ENCODE measurements around the gene IFNG-AS1.

The IFNG-AS1 gene

DNA sequence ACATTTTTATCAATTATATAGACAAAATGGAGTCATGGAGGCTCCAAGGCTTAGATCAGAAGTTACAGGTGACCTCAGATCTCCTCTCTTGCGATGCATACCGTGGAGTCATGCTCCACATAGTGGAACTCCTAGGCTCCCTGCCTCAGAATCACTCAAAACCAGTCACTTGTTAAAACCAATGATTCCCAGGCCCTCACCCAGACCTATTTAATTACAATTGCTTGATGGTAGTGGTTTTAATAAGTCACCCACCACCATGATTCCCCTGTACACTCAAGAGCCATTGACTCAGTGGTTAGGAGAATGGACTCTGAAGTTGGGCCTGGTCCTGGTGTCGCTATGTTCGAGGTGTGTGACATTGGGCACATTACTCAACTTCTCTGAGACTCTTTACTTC is 26.9 kb downstream of the IFNG-AS1 start:
- Histone ChIP-seq H3K9ac (ENCODE audit: low read length) (no peak overlapping the region), H3K9me3 (ENCODE audit: low read length) (no peaks in the 10 kb centered on the region), H3K36me3 (ENCODE audit: insufficient read depth, low read length) (no peaks in the 10 kb centered on the region), H3K4me1 (ENCODE audit: insufficient read depth, low read length) (no peaks in the 10 kb centered on the region), H3K27ac (ENCODE audit: low read depth, low read length) (no peak overlapping the region), H3K4me3 (ENCODE audit: low read depth in 1 of 2, low read length in 2 of 2) (no peak overlapping the region), H3K27me3 (ENCODE audit: control insufficient read depth in 1 of 2, insufficient read depth in 2 of 2, low read length in 2 of 2) (no peaks in the 10 kb centered on the region)

DNA sequence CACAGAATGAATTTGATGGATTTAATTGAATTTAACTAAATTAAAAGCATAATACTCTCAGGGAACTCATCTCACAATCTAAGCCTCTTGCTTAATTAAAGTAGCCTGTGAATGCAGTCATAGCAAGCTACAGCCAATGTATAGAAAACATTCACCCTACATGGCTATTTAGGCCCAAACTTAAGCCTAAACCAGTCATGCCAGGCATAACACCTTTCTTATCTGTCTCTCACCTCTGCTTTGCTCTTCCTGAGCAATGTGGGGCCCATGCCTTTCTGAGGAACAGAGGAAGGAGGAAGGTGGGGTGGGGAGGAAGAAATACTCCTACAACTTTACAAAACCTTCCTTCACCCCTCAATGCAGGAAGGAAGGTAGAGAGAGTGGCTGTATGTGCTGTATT is 29.1 kb downstream of the IFNG-AS1 start:
- Histone ChIP-seq H3K4me1 (ENCODE audit: insufficient read depth, low read length) (no peaks in the 10 kb centered on the region), H3K4me3 (ENCODE audit: low read depth in 1 of 2, low read length in 2 of 2) (no peak overlapping the region), H3K9ac (ENCODE audit: low read length) (no peak overlapping the region), H3K36me3 (ENCODE audit: insufficient read depth, low read length) (no peaks in the 10 kb centered on the region), H3K9me3 (ENCODE audit: low read length) (no peaks in the 10 kb centered on the region), H3K27me3 (ENCODE audit: control insufficient read depth in 1 of 2, insufficient read depth in 2 of 2, low read length in 2 of 2) (no peaks in the 10 kb centered on the region), H3K27ac (ENCODE audit: low read depth, low read length) (no peak overlapping the region)

DNA sequence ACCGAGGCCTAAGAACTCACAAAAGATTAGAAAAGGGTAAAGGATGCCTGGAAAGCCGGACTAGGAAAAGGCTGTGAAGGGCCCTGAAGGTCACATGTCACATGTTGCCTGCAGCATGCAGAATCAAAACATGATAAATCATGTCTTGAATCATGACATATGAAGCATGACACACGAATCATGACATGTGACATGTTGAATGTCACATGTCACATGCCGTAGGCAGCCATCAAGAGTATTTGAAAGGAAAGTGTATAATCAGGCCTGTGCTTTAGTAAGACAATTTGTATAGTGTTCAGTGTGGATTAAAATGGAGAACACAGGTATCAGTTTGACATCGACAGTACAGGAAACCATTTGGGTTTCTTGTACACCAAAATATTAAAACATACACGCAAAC is 30.8 kb downstream of the IFNG-AS1 start:
- H3K36me3 ChIP-seq (ENCODE audit: insufficient read depth, low read length) = no peaks in the 10 kb centered on the region
- no peaks in the 10 kb centered on the region for H3K4me1 ChIP-seq (ENCODE audit: insufficient read depth, low read length)
- no peaks in the 10 kb centered on the region for H3K9me3 ChIP-seq (ENCODE audit: low read length)
- H3K9ac ChIP-seq (ENCODE audit: low read length) = no peak overlapping the region
- no peaks in the 10 kb centered on the region for H3K27me3 ChIP-seq (ENCODE audit: control insufficient read depth in 1 of 2, insufficient read depth in 2 of 2, low read length in 2 of 2)
- H3K4me3 ChIP-seq (ENCODE audit: low read depth in 1 of 2, low read length in 2 of 2) = no peak overlapping the region
- no peak overlapping the region for H3K27ac ChIP-seq (ENCODE audit: low read depth, low read length)

DNA sequence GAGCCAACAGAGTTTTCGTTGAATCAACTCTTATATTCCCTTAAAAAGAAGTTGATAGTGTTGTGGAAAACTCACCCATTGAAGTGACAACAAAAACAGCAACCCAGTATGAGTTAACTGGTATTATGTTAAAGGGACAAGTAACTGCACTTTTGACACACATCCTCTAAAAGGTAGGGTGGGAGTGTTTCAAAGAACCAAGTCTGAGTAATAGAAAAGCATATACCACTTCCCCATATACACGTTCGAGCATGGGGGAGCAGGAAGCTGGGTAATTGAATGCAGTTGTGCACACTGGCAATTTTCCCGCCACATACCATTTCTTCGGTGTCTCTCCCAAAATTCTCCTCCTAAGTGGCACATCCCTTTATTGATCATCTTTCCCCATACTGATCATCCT is 31.5 kb downstream of the IFNG-AS1 start:
- Histone ChIP-seq H3K36me3 (ENCODE audit: insufficient read depth, low read length) (no peaks in the 10 kb centered on the region), H3K27ac (ENCODE audit: low read depth, low read length) (no peak overlapping the region), H3K9ac (ENCODE audit: low read length) (no peak overlapping the region), H3K9me3 (ENCODE audit: low read length) (no peaks in the 10 kb centered on the region), H3K4me3 (ENCODE audit: low read depth in 1 of 2, low read length in 2 of 2) (no peak overlapping the region), H3K4me1 (ENCODE audit: insufficient read depth, low read length) (no peaks in the 10 kb centered on the region), H3K27me3 (ENCODE audit: control insufficient read depth in 1 of 2, insufficient read depth in 2 of 2, low read length in 2 of 2) (no peaks in the 10 kb centered on the region)

DNA sequence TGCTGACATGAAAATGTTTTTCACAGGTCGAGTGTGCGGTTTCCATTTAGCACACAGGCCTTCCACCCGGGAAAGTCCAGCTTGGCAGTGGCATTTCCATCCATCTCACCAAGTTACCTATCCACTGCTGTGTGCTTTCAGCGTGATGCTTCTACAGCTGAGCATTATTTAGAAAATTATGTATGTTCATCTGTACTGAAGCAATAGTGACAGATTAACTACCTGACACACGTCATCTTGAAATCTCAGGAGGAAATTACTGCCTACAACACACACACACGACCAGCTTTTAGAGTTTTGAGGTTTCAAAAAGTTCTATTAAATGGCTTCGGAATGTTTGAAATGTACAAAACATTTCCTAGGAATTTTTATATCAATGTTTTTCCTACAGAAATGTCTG is 39.4 kb downstream of the IFNG-AS1 start:
- Histone ChIP-seq H3K27me3 (ENCODE audit: control insufficient read depth in 1 of 2, insufficient read depth in 2 of 2, low read length in 2 of 2) (no peaks in the 10 kb centered on the region), H3K4me1 (ENCODE audit: insufficient read depth, low read length) (no peaks in the 10 kb centered on the region), H3K9ac (ENCODE audit: low read length) (no peak overlapping the region), H3K27ac (ENCODE audit: low read depth, low read length) (no peak overlapping the region), H3K36me3 (ENCODE audit: insufficient read depth, low read length) (no peaks in the 10 kb centered on the region), H3K4me3 (ENCODE audit: low read depth in 1 of 2, low read length in 2 of 2) (no peak overlapping the region), H3K9me3 (ENCODE audit: low read length) (no peaks in the 10 kb centered on the region)

DNA sequence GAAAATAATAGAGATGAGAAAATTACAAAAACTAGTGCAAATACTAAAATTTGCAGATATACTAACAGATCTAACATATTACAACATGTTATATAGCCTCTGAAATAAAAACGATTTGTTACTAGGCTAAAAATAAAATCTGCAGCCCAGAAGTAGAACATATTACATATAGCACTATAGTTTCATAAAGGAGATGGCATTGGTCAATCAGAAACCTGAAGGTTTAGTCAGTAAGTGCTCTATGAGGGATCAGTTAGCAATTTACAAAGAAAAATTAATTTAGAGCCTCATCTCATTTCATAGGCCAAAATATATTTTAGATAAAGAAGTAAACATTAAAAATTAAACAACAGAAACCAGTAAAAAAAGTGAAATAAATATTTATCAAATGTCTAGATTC is 41.0 kb downstream of the IFNG-AS1 start:
- Histone ChIP-seq H3K9ac (ENCODE audit: low read length) (no peak overlapping the region), H3K36me3 (ENCODE audit: insufficient read depth, low read length) (no peaks in the 10 kb centered on the region), H3K9me3 (ENCODE audit: low read length) (no peaks in the 10 kb centered on the region), H3K27me3 (ENCODE audit: control insufficient read depth in 1 of 2, insufficient read depth in 2 of 2, low read length in 2 of 2) (no peaks in the 10 kb centered on the region), H3K4me1 (ENCODE audit: insufficient read depth, low read length) (no peaks in the 10 kb centered on the region), H3K27ac (ENCODE audit: low read depth, low read length) (no peak overlapping the region), H3K4me3 (ENCODE audit: low read depth in 1 of 2, low read length in 2 of 2) (no peak overlapping the region)

DNA sequence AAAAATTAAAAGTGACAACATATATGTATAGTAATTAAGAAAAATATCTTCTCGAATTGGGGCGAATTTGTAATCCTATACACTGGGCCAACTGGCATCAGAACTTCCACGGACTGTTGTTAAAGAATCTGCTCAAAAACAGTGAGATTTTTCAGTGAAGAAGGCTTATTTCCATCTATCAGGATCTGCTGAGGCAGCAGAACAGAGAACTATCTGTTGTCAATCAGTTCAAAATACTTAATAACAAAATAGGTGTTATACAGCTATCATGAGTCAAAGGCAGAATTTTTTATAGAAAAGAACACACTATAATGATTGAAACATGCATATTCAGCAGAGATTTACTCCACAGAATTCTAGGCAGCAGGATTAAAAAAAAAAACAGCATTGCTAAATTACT is 41.9 kb downstream of the IFNG-AS1 start:
- H3K9me3 ChIP-seq (ENCODE audit: low read length) = no peaks in the 10 kb centered on the region
- H3K36me3 ChIP-seq (ENCODE audit: insufficient read depth, low read length) = no peaks in the 10 kb centered on the region
- H3K4me3 ChIP-seq (ENCODE audit: low read depth in 1 of 2, low read length in 2 of 2) = no peak overlapping the region
- no peaks in the 10 kb centered on the region for H3K27me3 ChIP-seq (ENCODE audit: control insufficient read depth in 1 of 2, insufficient read depth in 2 of 2, low read length in 2 of 2)
- no peaks in the 10 kb centered on the region for H3K4me1 ChIP-seq (ENCODE audit: insufficient read depth, low read length)
- no peak overlapping the region for H3K9ac ChIP-seq (ENCODE audit: low read length)
- no peak overlapping the region for H3K27ac ChIP-seq (ENCODE audit: low read depth, low read length)

DNA sequence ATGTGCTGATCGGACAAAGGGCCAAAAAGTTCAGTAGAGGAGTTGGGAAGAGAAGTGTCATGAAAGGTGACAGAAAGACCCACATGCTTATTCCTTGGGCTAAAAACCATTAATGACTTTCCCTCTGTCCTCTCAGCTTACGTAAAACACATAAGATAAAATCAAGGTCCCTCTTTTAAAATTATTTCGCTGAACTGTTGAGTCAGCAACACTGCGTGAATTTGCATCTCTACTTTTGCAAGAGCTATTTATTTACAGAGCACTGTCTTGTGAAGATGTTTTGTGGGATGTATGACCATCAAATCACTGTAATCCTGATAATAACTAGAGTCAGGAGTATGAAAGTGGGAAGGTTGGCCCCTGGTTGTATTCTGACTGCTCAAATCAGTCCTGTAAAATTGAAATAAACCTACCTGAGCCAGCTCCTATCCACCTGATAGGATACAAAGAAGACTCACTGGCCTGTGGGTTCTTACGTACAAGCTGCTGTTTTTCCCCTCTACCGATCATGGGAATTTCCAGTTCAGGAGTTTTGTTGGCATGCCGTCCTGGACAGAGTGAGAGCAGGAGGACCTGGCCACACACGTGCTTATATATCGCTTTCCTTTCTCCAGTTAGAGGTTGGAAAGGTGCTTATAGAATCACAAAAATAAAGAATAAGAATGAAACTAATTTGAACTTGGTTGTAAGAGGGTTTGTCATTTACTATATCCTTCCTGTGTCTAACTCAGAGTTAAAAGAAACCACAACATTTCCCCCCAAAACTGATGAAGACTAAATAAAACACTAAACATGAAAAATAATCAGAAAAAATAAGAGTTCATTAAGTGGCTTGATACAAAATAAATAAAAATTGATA is 42.9 kb downstream of the IFNG-AS1 start:
- Histone ChIP-seq H3K9me3 (ENCODE audit: low read length) (no peaks in the 10 kb centered on the region), H3K4me1 (ENCODE audit: insufficient read depth, low read length) (no peaks in the 10 kb centered on the region), H3K9ac (ENCODE audit: low read length) (no peak overlapping the region), H3K27me3 (ENCODE audit: control insufficient read depth in 1 of 2, insufficient read depth in 2 of 2, low read length in 2 of 2) (no peaks in the 10 kb centered on the region), H3K27ac (ENCODE audit: low read depth, low read length) (no peak overlapping the region), H3K36me3 (ENCODE audit: insufficient read depth, low read length) (no peaks in the 10 kb centered on the region), H3K4me3 (ENCODE audit: low read depth in 1 of 2, low read length in 2 of 2) (no peak overlapping the region)

DNA sequence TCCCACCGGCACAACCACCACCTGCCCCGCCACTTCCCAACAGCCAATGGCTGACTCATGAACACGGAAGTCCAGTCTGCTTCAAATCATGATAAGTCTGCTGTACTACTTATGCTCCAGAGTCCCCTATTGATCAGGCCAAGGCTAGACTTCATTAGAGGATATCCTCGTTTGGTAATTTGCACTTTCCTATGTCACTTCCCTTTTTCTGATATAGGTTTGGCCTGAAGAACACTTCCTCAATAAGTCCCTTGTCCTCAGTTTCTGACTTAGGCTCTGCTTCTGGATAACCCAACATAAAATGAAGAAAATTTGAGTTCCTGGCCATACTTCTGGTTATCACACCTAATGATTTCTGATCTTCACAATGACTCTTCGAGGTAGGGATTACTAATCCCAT is 45.3 kb downstream of the IFNG-AS1 start:
- H3K36me3 ChIP-seq (ENCODE audit: insufficient read depth, low read length) = no peaks in the 10 kb centered on the region

DNA sequence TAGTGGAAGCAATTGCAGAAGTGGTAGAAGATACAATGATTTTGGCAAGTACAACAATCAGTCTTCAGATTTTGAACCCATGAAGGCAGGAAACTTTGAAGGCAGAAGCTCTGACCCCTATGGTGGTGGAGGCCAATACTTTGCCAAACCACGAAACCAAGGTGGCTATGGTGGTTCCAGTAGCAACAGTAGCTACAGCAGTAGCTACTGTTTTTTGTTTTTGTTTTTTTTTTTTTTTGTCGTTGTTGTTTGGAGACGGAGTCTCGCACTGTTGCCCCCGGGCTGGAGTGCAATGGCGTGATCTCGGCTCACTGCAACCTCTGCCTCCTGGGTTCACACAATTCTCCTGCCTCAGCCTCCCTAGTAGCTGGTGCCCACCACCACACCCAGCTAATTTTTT is 47.4 kb downstream of the IFNG-AS1 start:
- H3K36me3 ChIP-seq (ENCODE audit: insufficient read depth, low read length) = no peaks in the 10 kb centered on the region
- no peaks in the 10 kb centered on the region for H3K4me1 ChIP-seq (ENCODE audit: insufficient read depth, low read length)
- no peak overlapping the region for H3K9ac ChIP-seq (ENCODE audit: low read length)
- H3K27ac ChIP-seq (ENCODE audit: low read depth, low read length) = no peak overlapping the region
- no peak overlapping the region for H3K4me3 ChIP-seq (ENCODE audit: low read depth in 1 of 2, low read length in 2 of 2)
- H3K27me3 ChIP-seq (ENCODE audit: control insufficient read depth in 1 of 2, insufficient read depth in 2 of 2, low read length in 2 of 2) = no peaks in the 10 kb centered on the region
- no peaks in the 10 kb centered on the region for H3K9me3 ChIP-seq (ENCODE audit: low read length)

More for the DNA sequence above, 45.3 kb downstream of the IFNG-AS1 start:
- no peaks in the 10 kb centered on the region for H3K4me1 ChIP-seq (ENCODE audit: insufficient read depth, low read length)
- H3K27ac ChIP-seq (ENCODE audit: low read depth, low read length) = no peak overlapping the region
- H3K9me3 ChIP-seq (ENCODE audit: low read length) = no peaks in the 10 kb centered on the region
- no peak overlapping the region for H3K9ac ChIP-seq (ENCODE audit: low read length)
- H3K4me3 ChIP-seq (ENCODE audit: low read depth in 1 of 2, low read length in 2 of 2) = no peak overlapping the region
- H3K27me3 ChIP-seq (ENCODE audit: control insufficient read depth in 1 of 2, insufficient read depth in 2 of 2, low read length in 2 of 2) = no peaks in the 10 kb centered on the region

DNA sequence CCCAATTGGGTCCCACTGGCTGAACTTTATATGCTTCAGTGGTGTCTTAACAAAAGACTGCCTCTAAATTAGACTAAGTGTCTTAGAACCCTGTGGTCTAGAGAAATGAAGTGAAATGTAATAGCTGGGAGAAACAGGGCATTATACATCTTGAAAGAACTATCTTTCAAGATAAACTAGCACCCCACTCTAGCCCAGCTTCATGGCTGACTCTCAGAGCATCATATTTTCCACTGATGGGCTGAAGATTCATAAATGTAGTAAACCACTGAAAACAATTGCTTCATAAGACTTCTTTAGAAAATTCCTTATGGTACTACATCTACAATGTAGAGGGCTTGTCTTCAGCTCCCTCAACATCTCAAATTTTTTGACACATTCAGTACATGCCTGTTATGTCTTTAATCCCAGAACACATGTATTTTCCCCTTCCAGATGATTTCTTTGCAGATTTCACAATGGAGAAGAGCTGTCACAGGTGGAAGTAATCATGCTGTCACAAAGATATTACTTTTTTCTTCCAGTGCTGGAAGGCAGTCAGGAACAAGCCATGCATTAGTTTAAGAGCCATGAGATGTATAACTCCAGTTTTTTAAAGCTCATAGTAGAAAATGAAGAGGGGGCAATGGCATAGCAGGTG is 48.5 kb downstream of the IFNG-AS1 start:
- Histone ChIP-seq H3K4me3 (ENCODE audit: low read depth in 1 of 2, low read length in 2 of 2) (no peak overlapping the region), H3K36me3 (ENCODE audit: insufficient read depth, low read length) (no peaks in the 10 kb centered on the region)

DNA sequence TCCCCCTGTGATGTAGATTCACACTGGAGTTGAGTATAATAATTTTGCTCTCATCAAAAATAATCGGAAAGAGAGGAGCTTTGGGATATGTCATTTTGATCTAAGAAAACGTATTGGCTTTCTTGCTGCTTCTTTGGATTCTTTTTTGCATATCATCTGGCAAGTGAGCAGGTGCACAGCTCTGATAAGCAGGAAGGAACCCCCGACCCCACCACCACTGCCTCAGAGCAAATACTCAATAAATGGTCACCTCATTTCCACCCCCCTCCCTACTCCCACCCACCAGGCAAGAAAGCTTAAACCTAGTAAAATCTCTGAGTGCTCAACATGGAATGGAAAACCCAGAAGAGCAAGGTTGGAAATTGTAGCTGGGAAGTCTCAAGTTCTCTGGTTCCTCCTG is 49.4 kb downstream of the IFNG-AS1 start:
- no peak overlapping the region for H3K27ac ChIP-seq (ENCODE audit: low read depth, low read length)

More for the DNA sequence above, 48.5 kb downstream of the IFNG-AS1 start:
- H3K4me1 ChIP-seq (ENCODE audit: insufficient read depth, low read length) = no peaks in the 10 kb centered on the region
- no peak overlapping the region for H3K27ac ChIP-seq (ENCODE audit: low read depth, low read length)
- no peaks in the 10 kb centered on the region for H3K27me3 ChIP-seq (ENCODE audit: control insufficient read depth in 1 of 2, insufficient read depth in 2 of 2, low read length in 2 of 2)
- no peak overlapping the region for H3K9ac ChIP-seq (ENCODE audit: low read length)
- H3K9me3 ChIP-seq (ENCODE audit: low read length) = no peaks in the 10 kb centered on the region

More for the DNA sequence above, 49.4 kb downstream of the IFNG-AS1 start:
- Histone ChIP-seq H3K9ac (ENCODE audit: low read length) (no peak overlapping the region), H3K36me3 (ENCODE audit: insufficient read depth, low read length) (no peaks in the 10 kb centered on the region), H3K4me1 (ENCODE audit: insufficient read depth, low read length) (no peaks in the 10 kb centered on the region), H3K9me3 (ENCODE audit: low read length) (no peaks in the 10 kb centered on the region), H3K27me3 (ENCODE audit: control insufficient read depth in 1 of 2, insufficient read depth in 2 of 2, low read length in 2 of 2) (no peaks in the 10 kb centered on the region), H3K4me3 (ENCODE audit: low read depth in 1 of 2, low read length in 2 of 2) (no peak overlapping the region)

Data from muscle layer of colon (tissue), 2 donors.